Large intestine (tissue), 3 donors: ENCODE results near the gene PVALB. TPM values are rescaled to one million over a fixed set of nuclear protein-coding genes. Genes with fewer than 3 reads are reported as not detected.
"Not testable (repeated sequence)": the region's sequence is repeated elsewhere in the genome, so short reads cannot be mapped to it uniquely, and the experiment has no call there.

Source experiments
- DNase-seq, 2 donors: peaks; one replicate each; pipeline versions ENCODE4 v3.0.0 to v3.0.0-alpha.2; 2013
- H3K27ac ChIP-seq: one replicate; pipeline ENCODE4 v1.5.1; 2013; ENCODE audit warnings: low read length
- H3K27me3 ChIP-seq: 2 replicates; pipeline ENCODE4 v1.6.1; 2013; ENCODE audit warnings: low read length; ENCODE audit not compliant: control insufficient read depth, insufficient read depth
- H3K36me3 ChIP-seq: 2 replicates; pipeline ENCODE4 v1.6.1; 2013; ENCODE audit warnings: low read length; ENCODE audit not compliant: control insufficient read depth, insufficient read depth
- H3K4me1 ChIP-seq: one replicate; pipeline ENCODE4 v1.6.1; 2013; ENCODE audit warnings: low read length; ENCODE audit not compliant: control insufficient read depth, insufficient read depth
- H3K4me3 ChIP-seq: one replicate; pipeline ENCODE4 v1.5.1; 2013; ENCODE audit warnings: low read length
- H3K9me3 ChIP-seq: one replicate; pipeline ENCODE4 v1.6.1; 2013; ENCODE audit warnings: mild to moderate bottlenecking, low read depth, low read length, moderate library complexity; ENCODE audit not compliant: control insufficient read depth
- WGBS: methylation state at CpG from one replicate; pipeline ENCODE4 v1.1.5; 2013; ENCODE audit warnings: low lambda C conversion rate; ENCODE audit not compliant: insufficient coverage; 5-methylcytosine and 5-hydroxymethylcytosine counted together
- polyA plus RNA-seq: library from polyadenylated mRNA; unstranded; fragments of 120-200 nt; gene quantifications from one replicate; pipeline ENCODE4 v1.2.1, GENCODE V29; 2013

PVALB gene
- polyA plus RNA-seq, 1 donor, result 0.31 TPM

DNA sequence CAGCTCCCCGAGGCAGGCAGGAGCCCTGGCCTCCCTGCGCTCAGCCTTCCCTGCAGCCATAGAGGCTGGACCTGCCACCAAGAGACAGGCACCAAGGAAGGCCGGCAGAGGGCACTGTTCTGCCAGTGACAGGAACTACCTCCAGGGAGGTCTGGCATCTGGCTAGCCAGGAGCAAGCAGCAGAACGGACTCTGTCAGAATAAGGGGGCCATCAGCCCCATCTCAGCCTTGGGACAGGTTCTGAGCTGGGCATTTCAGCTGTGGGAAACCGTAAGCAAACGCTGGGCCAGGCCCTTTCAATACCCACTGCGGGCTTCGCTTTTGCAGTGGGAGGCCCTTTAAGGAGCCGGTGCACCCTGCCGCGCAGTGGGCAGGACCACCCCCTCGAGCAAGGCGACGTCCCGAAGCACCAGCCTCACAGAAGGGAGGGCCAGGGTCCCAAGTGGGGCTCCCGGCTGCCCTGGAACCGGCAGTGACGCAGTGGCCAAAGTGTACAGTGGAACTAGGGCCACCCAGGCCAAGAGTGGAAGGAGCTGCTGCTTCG is 59.1 kb downstream of the PVALB start:
- Histone ChIP-seq H3K9me3 (no peaks in the 10 kb centered on the region), H3K4me3 (no peak overlapping the region), H3K36me3 (peaks cover 6% of the 10 kb centered on the region), H3K27me3 (peaks cover 7% of the 10 kb centered on the region), H3K27ac (no peak overlapping the region), H3K4me1 (peaks cover 5% of the 10 kb centered on the region)
- WGBS, result no CpG with 5 or more reads among the region's 19 CpGs
- DNase-seq, result peak; percentile 42 to 52

DNA sequence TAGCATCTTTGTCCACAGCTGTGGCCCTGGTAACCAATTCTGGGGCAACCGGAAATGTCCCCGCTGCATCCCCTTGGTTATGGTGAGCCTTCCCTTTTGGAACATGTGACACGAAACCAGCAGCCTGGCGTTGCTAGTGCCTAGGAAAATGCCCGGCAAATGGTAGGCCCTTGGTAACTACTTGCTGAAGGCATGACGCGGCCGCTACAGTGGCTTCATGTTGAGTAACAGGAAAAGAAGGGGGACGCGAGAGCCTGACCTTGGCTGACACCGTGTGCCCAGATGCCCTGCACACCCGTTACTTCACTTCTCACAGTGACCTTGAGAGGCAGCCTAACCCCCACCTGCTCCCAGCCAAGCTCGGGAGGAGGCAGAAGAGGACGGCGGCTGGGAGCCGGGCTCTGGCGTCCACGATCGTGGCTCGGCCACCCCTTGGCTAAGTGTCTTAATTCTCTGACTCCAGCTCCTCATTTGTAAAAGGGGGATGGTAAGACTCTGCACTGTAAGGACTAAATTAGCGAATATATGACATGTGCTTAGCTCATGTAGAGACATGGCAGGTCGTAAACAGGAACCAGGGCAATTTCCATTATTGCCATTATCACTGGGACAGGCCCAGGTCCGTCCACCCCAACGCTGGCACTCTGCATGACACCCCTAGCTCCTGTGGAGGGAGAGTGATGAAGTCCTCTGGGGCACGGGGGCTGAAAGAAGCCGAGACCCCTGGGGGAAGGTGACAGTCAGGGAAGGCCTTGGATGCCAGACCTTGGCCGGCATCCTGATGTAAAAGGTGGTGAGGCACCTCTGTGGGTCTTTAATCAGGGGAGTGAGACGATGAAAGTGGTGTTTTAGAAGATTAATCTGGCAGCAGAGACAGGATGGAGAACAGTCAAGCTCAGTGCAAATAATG is 59.8 kb downstream of the PVALB start:
- no peak overlapping the region for H3K27ac ChIP-seq
- WGBS, result no CpG with 5 or more reads among the region's 28 CpGs
- H3K4me1 ChIP-seq, result peaks cover 4% of the 10 kb centered on the region
- H3K9me3 ChIP-seq, result no peaks in the 10 kb centered on the region
- H3K36me3 ChIP-seq, result peaks cover 2% of the 10 kb centered on the region
- no peak overlapping the region for H3K4me3 ChIP-seq
- peaks cover 7% of the 10 kb centered on the region for H3K27me3 ChIP-seq
- DNase-seq, result no peak

DNA sequence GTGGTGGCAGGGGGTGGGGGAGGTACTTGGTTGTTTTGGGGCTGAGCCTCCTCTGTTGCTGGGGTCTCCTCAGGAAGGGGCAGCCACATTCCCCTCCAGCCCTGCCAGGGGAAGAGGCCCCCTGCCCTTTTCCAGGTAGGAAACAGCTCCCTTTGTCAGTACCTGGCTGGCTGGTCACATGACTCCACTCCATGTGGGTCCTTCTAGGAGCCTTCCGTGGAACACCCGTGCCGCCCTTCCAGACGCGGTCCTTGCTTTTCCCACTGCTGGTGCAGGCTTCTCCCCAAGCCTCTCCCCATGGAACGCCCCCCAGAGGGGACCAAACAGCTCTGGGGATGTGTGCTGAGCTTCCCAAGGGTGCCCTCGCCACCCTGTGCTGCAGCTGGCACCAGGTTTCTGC is 60.8 kb downstream of the PVALB start:
- Histone ChIP-seq H3K9me3 (no peaks in the 10 kb centered on the region), H3K27ac (no peak overlapping the region), H3K4me1 (no peaks in the 10 kb centered on the region), H3K27me3 (peaks cover 7% of the 10 kb centered on the region), H3K4me3 (no peak overlapping the region), H3K36me3 (no peaks in the 10 kb centered on the region)
- DNase-seq, result no peak
- WGBS, result no CpG with 5 or more reads among the region's 7 CpGs

DNA sequence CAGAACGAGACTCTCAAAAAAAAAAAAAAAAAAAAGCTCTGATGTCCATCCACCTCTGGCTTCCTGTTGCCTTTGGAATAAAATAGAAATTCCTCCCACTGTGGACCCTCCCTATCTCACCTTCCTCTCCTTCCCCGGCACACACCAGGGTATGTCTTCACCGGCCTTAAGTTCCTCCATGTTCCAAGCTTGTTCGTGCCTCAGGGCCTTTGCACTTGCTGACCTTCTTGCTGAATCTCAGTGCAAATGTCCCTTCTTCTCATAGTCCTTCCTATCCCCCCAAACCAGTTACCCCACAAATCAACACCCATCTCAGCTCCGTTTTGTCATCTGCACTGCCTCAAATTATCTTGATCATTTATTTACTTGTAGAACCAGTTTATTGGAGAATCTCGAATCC is 61.5 kb downstream of the PVALB start:
- H3K36me3 ChIP-seq, result no peaks in the 10 kb centered on the region
- no peaks in the 10 kb centered on the region for H3K4me1 ChIP-seq
- WGBS, result 89% methylated on average over 1 of the region's 6 CpGs
- H3K4me3 ChIP-seq, result no peak overlapping the region
- no peak for DNase-seq
- H3K9me3 ChIP-seq, result no peaks in the 10 kb centered on the region
- peaks cover 7% of the 10 kb centered on the region for H3K27me3 ChIP-seq
- no peak overlapping the region for H3K27ac ChIP-seq

DNA sequence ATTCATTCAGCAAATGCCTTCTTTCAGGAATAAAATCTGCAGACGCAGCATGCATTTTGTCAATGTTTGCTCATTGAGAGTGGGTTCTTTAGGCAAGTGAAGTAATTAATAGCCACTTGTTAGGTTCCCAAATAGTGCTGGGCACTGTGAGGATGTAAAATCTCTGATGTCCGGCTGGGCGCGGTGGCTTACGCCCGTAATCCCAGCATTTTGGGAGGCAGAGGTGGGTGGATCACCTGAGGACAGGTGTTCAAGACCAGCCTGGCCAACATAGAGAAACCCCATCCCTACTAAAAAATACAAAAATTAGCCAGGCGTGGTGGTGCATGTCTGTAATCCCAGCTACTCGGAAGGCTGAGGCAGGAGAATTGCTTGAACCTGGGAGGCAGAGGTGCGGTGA is 62.0 kb downstream of the PVALB start:
- H3K36me3 ChIP-seq, H3K4me3 ChIP-seq, H3K9me3 ChIP-seq, H3K4me1 ChIP-seq, H3K27ac ChIP-seq, H3K27me3 ChIP-seq, DNase-seq: not testable (repeated sequence)
- WGBS, result no CpG with 5 or more reads among the region's 9 CpGs

DNA sequence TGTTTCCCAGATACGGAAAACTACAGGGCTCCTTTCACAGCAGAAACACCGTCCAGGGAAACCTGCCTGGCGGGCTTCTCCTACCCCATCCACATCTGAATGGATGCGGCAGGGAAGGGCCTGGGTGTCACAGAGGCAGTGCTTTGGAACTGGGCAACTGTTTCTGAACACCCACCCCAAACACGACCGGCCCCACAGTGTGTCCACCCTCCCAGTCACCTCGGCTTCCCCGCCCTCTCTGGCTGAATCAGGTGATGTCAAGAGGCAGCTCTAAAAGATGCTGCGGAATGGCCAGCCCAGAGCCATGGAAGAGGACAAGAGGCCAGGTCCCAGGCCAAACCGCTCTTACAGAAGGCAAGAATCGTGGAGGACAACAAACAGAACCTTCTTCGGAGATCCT is 62.9 kb downstream of the PVALB start:
- H3K36me3 ChIP-seq, result no peaks in the 10 kb centered on the region
- DNase-seq, result no peak
- no peak overlapping the region for H3K27ac ChIP-seq
- H3K4me3 ChIP-seq, result no peak overlapping the region
- no peaks in the 10 kb centered on the region for H3K4me1 ChIP-seq
- peaks cover 7% of the 10 kb centered on the region for H3K27me3 ChIP-seq
- 100% methylated on average over 1 of the region's 12 CpGs for WGBS
- no peaks in the 10 kb centered on the region for H3K9me3 ChIP-seq

DNA sequence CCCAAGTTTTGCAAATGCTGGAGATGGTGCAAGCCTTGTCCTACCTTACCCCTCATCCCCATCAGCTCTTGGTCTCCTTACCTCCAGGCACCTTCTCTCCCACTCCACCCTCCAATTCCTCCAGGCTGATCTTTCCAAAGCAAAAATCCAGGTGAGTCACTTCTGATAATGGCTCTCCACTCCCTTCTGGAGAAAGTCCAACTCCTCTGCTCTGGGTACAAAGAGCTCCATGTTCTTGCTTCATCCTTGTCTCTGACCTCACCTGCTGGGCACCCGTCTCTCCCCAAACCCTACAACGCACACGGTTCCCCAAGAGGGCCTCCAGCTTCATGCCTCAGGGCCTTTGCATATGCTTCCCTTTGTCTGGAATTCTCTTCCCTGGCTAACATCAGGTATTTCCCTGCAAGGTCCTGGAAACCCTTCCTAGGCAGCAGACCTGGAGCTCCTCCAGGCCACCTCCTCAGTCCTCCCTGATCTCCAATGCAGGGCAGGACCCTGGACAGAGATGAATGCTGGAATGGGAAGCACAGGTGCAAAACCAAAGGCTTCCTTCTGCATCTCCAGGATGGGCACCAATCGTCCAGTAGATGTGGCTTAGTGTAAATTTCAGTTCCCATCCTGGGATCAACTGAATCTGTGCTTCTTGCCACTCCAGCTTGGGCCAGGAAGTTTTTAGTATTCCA is 63.6 kb downstream of the PVALB start:
- no CpG with 5 or more reads among the region's 4 CpGs for WGBS
- Histone ChIP-seq H3K4me1 (no peaks in the 10 kb centered on the region), H3K27me3 (peaks cover 7% of the 10 kb centered on the region), H3K9me3 (no peaks in the 10 kb centered on the region), H3K36me3 (no peaks in the 10 kb centered on the region), H3K4me3 (no peak overlapping the region), H3K27ac (no peak overlapping the region)
- DNase-seq, result peak; percentile 57 to 86

Other genes starting within 250 kb of the PVALB start
- 0.09 TPM for gene CACNG2, start 113.3 kb downstream of the PVALB start, polyA plus RNA-seq
- gene IFT27, start 40.9 kb downstream of the PVALB start, polyA plus RNA-seq, result 28.7 TPM
- gene NCF4, start 44.0 kb upstream of the PVALB start, polyA plus RNA-seq, result 9.2 TPM
- 2.2 TPM for gene CSF2RB, start 96.6 kb upstream of the PVALB start, polyA plus RNA-seq
- gene TST, start 202.4 kb upstream of the PVALB start, polyA plus RNA-seq, result 87.6 TPM
- 134 TPM for gene MPST, start 202.7 kb upstream of the PVALB start, polyA plus RNA-seq
- 14.1 TPM for gene KCTD17, start 234.7 kb upstream of the PVALB start, polyA plus RNA-seq